Subcutaneous adipose tissue (tissue), 4 donors: Measurements from ENCODE around the gene CIBAR2. TPM values are rescaled to one million over a fixed set of nuclear protein-coding genes. Genes with fewer than 3 reads are reported as not detected.

Experiments
- CTCF ChIP-seq: fragments of 450-650 bp; IDR thresholded peaks from one replicate; pipeline ENCODE4 v1.5.1; 2016; ENCODE audit warnings: low read depth, mild to moderate bottlenecking, control low read depth, antibody characterized with exemption, moderate library complexity
- total RNA-seq, 4 donors: library from RNA; depleted of rRNA; stranded (reverse); fragments of >200 nt; gene quantifications; one replicate each; pipeline ENCODE4 v1.1.0, GENCODE V29; 2016

Gene CIBAR2
- total RNA-seq, 4 donors from 2014 or later: not detected

- no peak for TF ChIP-seq CTCF
Observed at GRCh38 chr16:85089525-85089924, 22.7 kb downstream of the CIBAR2 start.

- no peak for TF ChIP-seq CTCF
Observed at GRCh38 chr16:85088570-85089199, 23.6 kb downstream of the CIBAR2 start.

- no peak for TF ChIP-seq CTCF
Observed at GRCh38 chr16:85087899-85088569, 24.2 kb downstream of the CIBAR2 start.

- no peak for TF ChIP-seq CTCF
Observed at GRCh38 chr16:85086347-85087291, 25.7 kb downstream of the CIBAR2 start.

- TF ChIP-seq CTCF: no peak
Observed at GRCh38 chr16:85085721-85086120, 26.6 kb downstream of the CIBAR2 start.

GRCh38 chr16:85084841-85085510 lies 27.3 kb downstream of the CIBAR2 start:
- no peak for TF ChIP-seq CTCF
